Nephron (organoid): Measurements from ENCODE around the gene NTF3.

Experiments used
- H3K27ac Mint-ChIP-seq, 3 experiments: 2 replicates each; pipeline ENCODE4 v1.8.0; 2020; ENCODE audit warnings: mixed read lengths in 3 of 3, mild to moderate bottlenecking in 2 of 3, moderate library complexity in 1 of 3
- H3K27me3 Mint-ChIP-seq: 2 replicates; pipeline ENCODE4 v1.8.0; 2021; ENCODE audit warnings: low read depth, mild to moderate bottlenecking, moderate library complexity, mixed read lengths
- H3K36me3 Mint-ChIP-seq: 2 replicates; pipeline ENCODE4 v1.8.0; 2020; ENCODE audit warnings: low read depth, mixed read lengths
- H3K4me1 Mint-ChIP-seq: 2 replicates; pipeline ENCODE4 v1.8.0; 2020; ENCODE audit warnings: mixed read lengths
- H3K4me3 Mint-ChIP-seq, 3 experiments: 2 replicates each; pipeline ENCODE4 v1.8.0; 2020; ENCODE audit warnings: mild to moderate bottlenecking in 3 of 3, mixed read lengths in 3 of 3, moderate library complexity in 2 of 3
- H3K9me3 Mint-ChIP-seq: 2 replicates; pipeline ENCODE4 v1.8.0; 2020; ENCODE audit warnings: mixed read lengths
- TF ChIP-seq, protein P1 (sequence below), 3 experiments: fragments of 200-600 bp; sonication (generic); IDR thresholded peaks; one replicate each; pipeline ENCODE4 v1.5.0; 2021; ENCODE audit warnings: antibody characterized with exemption in 3 of 3; ENCODE audit not compliant: unreplicated experiment in 3 of 3

The NTF3 gene

DNA sequence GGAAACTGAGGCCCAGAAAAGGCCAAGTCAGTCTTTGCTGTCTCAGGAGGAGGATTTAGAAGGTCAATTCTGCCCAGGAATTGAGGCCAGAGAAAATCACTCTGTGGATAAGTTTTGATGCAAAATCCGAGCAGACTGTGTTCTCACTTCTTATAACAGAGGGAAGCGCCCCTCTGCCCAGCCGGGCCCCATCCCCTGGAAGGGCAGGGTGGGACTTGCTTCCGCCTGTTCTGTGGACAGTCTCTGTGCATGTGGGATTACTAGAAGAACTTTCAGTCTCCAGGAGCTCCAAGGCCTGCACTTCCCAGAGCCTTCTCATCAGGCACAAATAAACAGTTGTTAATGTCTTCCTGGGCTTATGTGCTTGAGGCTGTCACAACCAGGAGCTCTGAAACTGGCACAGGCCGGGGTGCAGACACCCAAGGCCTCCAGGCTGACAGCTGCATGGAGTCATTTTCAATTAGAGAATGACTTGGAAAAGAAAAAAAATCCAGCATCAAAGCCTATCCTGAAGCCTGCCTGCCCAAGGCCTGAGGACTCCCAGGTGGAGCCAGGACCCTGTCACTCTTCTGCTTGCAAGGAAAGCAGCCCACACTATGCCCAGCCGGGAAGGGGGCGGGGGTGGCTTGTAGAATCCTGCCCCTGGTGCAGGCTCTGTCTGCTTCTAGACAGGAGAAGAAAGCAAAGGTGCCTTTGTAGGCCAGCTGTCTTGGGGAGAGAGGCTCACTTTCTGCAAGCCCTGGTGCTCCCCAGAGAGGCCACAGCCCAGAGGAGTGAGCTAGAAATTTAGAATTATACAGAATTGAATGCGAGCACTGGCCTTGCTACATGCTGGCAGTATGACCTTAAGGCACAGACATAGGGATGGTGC, 84.7 kb downstream of the NTF3 start:
- no peaks in the 10 kb centered on the region for H3K36me3 Mint-ChIP-seq

DNA sequence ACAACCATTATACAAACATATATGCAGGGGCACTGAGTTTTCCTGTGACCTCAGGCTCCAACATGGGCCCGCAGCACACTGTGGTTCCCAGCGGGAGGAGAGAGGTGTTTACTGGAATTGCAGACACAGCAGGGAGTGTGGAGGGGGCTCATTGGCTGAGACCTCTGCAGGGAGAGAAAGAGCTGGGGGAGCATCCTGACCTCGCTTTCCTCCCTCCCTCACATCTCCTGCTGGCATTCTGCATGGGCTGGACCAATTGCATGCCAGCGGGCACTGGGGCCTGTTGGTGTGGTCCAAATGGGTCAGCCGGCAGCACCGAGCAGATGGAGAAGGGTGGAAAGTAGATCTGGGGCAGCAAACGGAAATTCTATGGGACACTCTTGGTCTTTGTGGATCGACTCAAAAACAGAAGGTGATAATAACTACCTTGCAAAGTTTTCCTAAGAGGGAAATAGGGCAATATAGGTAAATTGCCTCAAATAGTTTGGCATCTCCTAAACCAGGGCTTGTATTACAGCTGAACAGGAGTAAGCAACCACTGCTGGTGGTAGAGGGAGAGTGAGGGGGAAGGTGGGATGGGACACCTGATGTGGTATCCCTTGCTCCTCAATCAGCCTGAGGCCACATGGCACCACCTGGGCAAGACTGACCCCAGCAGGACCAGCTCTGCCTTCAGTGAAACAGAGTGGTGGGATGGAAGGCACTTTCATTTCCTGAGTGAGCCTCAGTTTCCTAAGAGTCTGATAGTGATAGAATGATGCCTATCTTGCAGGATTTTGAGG, 86.9 kb downstream of the NTF3 start:
- Mint-ChIP-seq H3K4me3 (no peak overlapping the region), H3K27ac (no peak overlapping the region), H3K9me3 (no peaks in the 10 kb centered on the region), H3K27me3 (peaks cover 7% of the 10 kb centered on the region), H3K36me3 (no peaks in the 10 kb centered on the region), H3K4me1 (peaks cover 39% of the 10 kb centered on the region)
- TF ChIP-seq, protein P1, sequence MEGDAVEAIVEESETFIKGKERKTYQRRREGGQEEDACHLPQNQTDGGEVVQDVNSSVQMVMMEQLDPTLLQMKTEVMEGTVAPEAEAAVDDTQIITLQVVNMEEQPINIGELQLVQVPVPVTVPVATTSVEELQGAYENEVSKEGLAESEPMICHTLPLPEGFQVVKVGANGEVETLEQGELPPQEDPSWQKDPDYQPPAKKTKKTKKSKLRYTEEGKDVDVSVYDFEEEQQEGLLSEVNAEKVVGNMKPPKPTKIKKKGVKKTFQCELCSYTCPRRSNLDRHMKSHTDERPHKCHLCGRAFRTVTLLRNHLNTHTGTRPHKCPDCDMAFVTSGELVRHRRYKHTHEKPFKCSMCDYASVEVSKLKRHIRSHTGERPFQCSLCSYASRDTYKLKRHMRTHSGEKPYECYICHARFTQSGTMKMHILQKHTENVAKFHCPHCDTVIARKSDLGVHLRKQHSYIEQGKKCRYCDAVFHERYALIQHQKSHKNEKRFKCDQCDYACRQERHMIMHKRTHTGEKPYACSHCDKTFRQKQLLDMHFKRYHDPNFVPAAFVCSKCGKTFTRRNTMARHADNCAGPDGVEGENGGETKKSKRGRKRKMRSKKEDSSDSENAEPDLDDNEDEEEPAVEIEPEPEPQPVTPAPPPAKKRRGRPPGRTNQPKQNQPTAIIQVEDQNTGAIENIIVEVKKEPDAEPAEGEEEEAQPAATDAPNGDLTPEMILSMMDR (IDR thresholded peaks at IDR 0.05; ENCODE audit: unreplicated experiment in 3 of 3): no peak

More for the DNA sequence above, 84.7 kb downstream of the NTF3 start:
- Mint-ChIP-seq H3K27me3 (peaks cover 6% of the 10 kb centered on the region), H3K9me3 (no peaks in the 10 kb centered on the region), H3K27ac (peak overlapping the region in 2 of 3 experiments; percentile 54 to 66), H3K4me1 (peaks cover 47% of the 10 kb centered on the region), H3K4me3 (no peak overlapping the region)
- TF ChIP-seq, protein P1 (IDR thresholded peaks at IDR 0.05; ENCODE audit: unreplicated experiment in 3 of 3): no peak

- Mint-ChIP-seq H3K4me3 (no peak overlapping the region), H3K27me3 (peaks cover 16% of the 10 kb centered on the region), H3K9me3 (no peaks in the 10 kb centered on the region), H3K4me1 (peaks cover 32% of the 10 kb centered on the region), H3K36me3 (no peaks in the 10 kb centered on the region), H3K27ac (no peak overlapping the region)
- TF ChIP-seq, protein P1 (IDR thresholded peaks at IDR 0.05; ENCODE audit: unreplicated experiment in 3 of 3): no peak
Measured at GRCh38 chr12:5520037-5520436, 88.1 kb downstream of the NTF3 start.

DNA sequence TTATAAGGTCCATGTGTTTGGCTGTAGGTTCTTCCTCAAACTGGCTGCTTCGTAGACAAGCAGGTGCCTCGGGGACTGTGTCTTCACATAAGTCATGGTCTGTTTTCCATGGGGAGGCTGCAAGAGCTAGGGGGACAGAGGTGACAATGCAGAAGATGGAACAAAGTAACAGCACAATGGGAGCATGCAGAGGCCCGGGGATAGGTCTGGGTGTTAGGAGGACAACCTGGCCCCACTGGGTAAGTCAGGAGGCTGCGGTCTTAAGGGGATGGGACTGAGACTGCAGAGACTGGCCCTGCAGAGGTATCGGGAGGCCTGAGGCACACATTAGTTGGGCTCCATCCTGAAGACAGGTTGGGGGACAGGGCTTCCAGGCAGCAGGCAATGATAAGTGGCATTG, 88.9 kb downstream of the NTF3 start:
- no peak overlapping the region for H3K27ac Mint-ChIP-seq
- H3K4me3 Mint-ChIP-seq: no peak overlapping the region
- TF ChIP-seq, protein P1 (IDR thresholded peaks at IDR 0.05; ENCODE audit: unreplicated experiment in 3 of 3): no peak
- H3K9me3 Mint-ChIP-seq: no peaks in the 10 kb centered on the region
- H3K4me1 Mint-ChIP-seq: peaks cover 24% of the 10 kb centered on the region
- H3K36me3 Mint-ChIP-seq: no peaks in the 10 kb centered on the region
- H3K27me3 Mint-ChIP-seq: peaks cover 13% of the 10 kb centered on the region

DNA sequence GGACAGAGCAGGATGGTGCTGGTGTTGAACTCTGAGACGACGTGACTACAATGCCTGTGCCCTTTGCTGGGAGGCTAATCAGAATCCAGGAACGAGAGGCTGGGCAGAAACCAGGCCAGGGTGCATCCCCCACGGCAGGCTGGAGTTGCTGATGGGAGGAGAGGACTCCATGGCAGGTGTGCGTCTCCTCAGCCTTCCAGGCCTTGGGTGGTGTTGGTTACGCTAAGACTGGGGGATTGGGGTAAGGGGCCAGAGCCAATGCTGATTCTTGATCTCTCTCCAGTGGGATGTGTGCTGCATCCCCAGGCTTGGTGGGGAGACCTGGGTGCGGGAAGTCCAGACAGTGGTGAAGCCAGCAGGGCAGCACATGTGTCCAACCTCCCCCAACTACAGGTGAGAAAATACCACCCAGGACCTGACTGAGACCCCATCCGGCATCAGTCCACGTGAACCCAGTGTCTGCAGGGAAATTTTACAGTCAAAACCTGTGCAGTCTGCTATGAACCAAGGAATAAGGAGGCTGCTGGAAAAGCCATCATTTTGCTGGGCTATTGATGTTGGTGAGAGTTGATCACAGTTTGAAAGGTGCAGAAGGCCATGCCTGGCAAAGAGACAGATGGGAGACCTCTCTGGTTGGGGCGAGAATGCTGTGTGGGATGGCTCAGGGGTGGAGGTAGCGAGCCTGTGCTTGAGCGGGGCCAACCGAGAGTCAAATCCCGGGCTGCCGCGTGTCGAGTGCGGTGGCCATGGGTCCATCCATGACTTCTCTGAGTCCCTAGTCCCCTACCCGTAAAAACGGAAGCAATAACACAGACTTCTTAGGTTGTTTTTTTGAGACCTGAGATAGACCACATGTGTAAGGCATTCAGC, 89.8 kb downstream of the NTF3 start:
- Mint-ChIP-seq H3K27me3 (peaks cover 13% of the 10 kb centered on the region), H3K36me3 (no peaks in the 10 kb centered on the region), H3K27ac (no peak overlapping the region), H3K4me3 (no peak overlapping the region), H3K4me1 (peaks cover 19% of the 10 kb centered on the region), H3K9me3 (no peaks in the 10 kb centered on the region)
- TF ChIP-seq, protein P1 (IDR thresholded peaks at IDR 0.05; ENCODE audit: unreplicated experiment in 3 of 3): no peak
